CD4-positive, CD25-positive, alpha-beta regulatory T cell (primary cell): Measurements from ENCODE around the gene STX4. TPM values are rescaled to one million over a fixed set of nuclear protein-coding genes. Genes with fewer than 3 reads are reported as not detected.

Experiments used
- ATAC-seq, 2 donors: fragments of 150-1000 bp; cut with Tn5 transposase; one replicate each; pipeline ENCODE4 v1.10.0; 2021; ENCODE audit warnings: low read depth in 2 of 2, moderate number of reproducible peaks in 2 of 2, moderate library complexity in 1 of 2
- DNase-seq, 3 donors: peaks; one replicate each; pipeline versions ENCODE4 v3.0.0 to v3.0.0-alpha.2; 2012 to 2022; ENCODE audit warnings: mixed read lengths in 1 of 3
- H3K27ac ChIP-seq: one replicate; pipeline ENCODE4 v1.7.0; 2013; ENCODE audit warnings: mild to moderate bottlenecking, low read length; ENCODE audit not compliant: insufficient read depth, poor library complexity, severe bottlenecking
- H3K27me3 ChIP-seq: one replicate; pipeline ENCODE4 v1.7.0; 2013; ENCODE audit warnings: low read length; ENCODE audit not compliant: control insufficient read depth, insufficient read depth
- H3K36me3 ChIP-seq: one replicate; pipeline ENCODE4 v1.7.0; 2013; ENCODE audit warnings: mild to moderate bottlenecking, low read length, moderate library complexity; ENCODE audit not compliant: control insufficient read depth, insufficient read depth
- H3K4me1 ChIP-seq: 2 replicates; pipeline ENCODE4 v1.7.0; 2013; ENCODE audit warnings: mild to moderate bottlenecking, low read length; ENCODE audit not compliant: insufficient read depth, control insufficient read depth, poor library complexity, severe bottlenecking
- H3K4me3 ChIP-seq: one replicate; pipeline ENCODE4 v1.7.0; 2013; ENCODE audit warnings: low read depth, mild to moderate bottlenecking, low read length, moderate library complexity
- H3K9me3 ChIP-seq, 2 experiments: 1 replicate in 1 of 2; 2 replicates in 1 of 2; pipeline ENCODE4 v1.7.0; 2013; ENCODE audit warnings: low read length in 2 of 2, mild to moderate bottlenecking in 1 of 2, moderate library complexity in 1 of 2; ENCODE audit not compliant: control insufficient read depth in 2 of 2
- H3K27ac Mint-ChIP-seq, 3 donors: one replicate each; pipeline ENCODE4 v1.8.0; 2020 to 2022; ENCODE audit warnings: mild to moderate bottlenecking in 3 of 3, mixed read lengths in 3 of 3, moderate library complexity in 2 of 3
- H3K27me3 Mint-ChIP-seq: one replicate; pipeline ENCODE4 v1.8.0; 2022; ENCODE audit warnings: mild to moderate bottlenecking, mixed read lengths
- H3K36me3 Mint-ChIP-seq: one replicate; pipeline ENCODE4 v1.8.0; 2020; ENCODE audit warnings: mixed read lengths
- H3K4me1 Mint-ChIP-seq, 4 donors: one replicate each; pipeline ENCODE4 v1.8.0; 2020 to 2022; ENCODE audit warnings: mixed read lengths in 4 of 4, mild to moderate bottlenecking in 1 of 4
- H3K4me3 Mint-ChIP-seq, 4 donors: one replicate each; pipeline ENCODE4 v1.8.0; 2020 to 2022; ENCODE audit warnings: mild to moderate bottlenecking in 4 of 4, mixed read lengths in 4 of 4, moderate library complexity in 3 of 4
- H3K9me3 Mint-ChIP-seq, 7 donors: one replicate each; pipeline ENCODE4 v1.8.0; 2020 to 2022; ENCODE audit warnings: mixed read lengths in 7 of 7, mild to moderate bottlenecking in 3 of 7, moderate library complexity in 2 of 7
- polyA plus RNA-seq, 4 donors: library from polyadenylated mRNA; unstranded; fragments of 300-500 nt; fragmentation: Illumina TruSeq; gene quantifications; one replicate each; pipeline ENCODE4 v1.2.3, GENCODE V29; 2021
- total RNA-seq: library from RNA; stranded (reverse); gene quantifications from one replicate; pipeline ENCODE4 v1.2.3, GENCODE V29; 2022

The STX4 gene
- total and polyA plus RNA-seq, 5 donors from 2014 or later, result 19.1 to 80.7 (median 27.2) TPM

DNA sequence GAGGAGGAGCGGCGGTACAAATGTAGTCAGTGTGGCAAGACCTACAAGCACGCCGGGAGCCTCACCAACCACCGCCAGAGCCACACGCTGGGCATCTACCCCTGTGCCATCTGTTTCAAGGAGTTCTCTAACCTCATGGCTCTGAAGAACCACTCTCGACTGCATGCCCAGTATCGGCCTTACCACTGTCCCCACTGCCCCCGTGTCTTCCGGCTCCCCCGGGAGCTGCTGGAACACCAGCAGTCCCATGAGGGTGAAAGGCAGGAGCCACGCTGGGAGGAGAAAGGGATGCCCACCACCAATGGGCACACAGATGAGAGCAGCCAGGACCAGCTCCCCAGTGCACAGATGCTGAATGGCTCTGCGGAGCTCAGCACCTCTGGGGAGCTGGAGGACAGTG, 43.7 kb downstream of the STX4 start:
- peak overlapping the region in 2 of 4 donors; percentile 31 to 90 for H3K4me3 Mint-ChIP-seq
- Histone ChIP-seq H3K27me3 (no peaks in the 10 kb centered on the region), H3K9me3 (no peaks in the 10 kb centered on the region), H3K4me3 (no peak overlapping the region), H3K36me3 (peaks cover 42% of the 10 kb centered on the region), H3K4me1 (peaks cover 24% of the 10 kb centered on the region), H3K27ac (no peak overlapping the region)
- H3K9me3 Mint-ChIP-seq, result no peaks in the 10 kb centered on the region
- H3K27me3 Mint-ChIP-seq, result peaks cover 4% of the 10 kb centered on the region
- no peak overlapping the region for H3K27ac Mint-ChIP-seq
- H3K4me1 Mint-ChIP-seq, result peaks cover 5 to 56% (median 22%) of the 10 kb centered on the region in 4 donors
- peaks cover 26% of the 10 kb centered on the region for H3K36me3 Mint-ChIP-seq
- ATAC-seq (no peak), DNase-seq (no peak)

DNA sequence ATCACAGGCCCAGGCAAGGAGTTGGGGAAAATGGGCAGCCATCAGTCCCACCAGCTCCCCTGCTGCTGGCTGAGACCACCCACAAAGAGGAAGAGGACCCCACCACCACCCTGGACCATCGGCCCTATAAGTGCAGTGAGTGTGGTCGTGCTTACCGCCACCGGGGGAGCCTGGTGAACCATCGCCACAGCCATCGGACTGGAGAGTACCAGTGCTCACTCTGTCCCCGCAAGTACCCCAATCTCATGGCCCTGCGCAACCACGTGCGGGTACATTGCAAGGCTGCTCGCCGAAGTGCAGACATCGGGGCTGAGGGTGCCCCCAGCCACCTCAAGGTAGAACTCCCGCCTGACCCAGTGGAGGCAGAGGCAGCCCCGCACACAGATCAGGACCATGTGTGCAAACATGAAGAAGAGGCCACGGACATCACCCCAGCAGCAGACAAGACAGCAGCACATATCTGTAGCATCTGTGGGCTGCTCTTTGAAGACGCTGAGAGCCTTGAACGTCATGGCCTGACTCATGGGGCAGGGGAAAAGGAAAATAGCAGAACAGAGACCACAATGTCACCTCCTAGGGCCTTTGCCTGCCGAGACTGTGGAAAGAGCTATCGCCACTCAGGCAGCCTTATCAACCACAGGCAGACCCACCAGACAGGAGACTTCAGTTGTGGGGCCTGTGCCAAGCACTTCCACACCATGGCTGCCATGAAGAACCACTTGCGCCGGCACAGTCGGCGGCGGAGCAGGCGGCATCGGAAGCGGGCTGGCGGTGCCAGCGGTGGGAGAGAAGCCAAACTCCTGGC, 44.4 kb downstream of the STX4 start:
- H3K36me3 Mint-ChIP-seq, result peaks cover 26% of the 10 kb centered on the region
- no peak for DNase-seq
- no peak overlapping the region for H3K4me3 ChIP-seq
- no peak overlapping the region for H3K27ac ChIP-seq
- peaks cover 5 to 52% (median 15%) of the 10 kb centered on the region in 4 donors for H3K4me1 Mint-ChIP-seq
- peaks cover 42% of the 10 kb centered on the region for H3K36me3 ChIP-seq
- H3K4me1 ChIP-seq, result peaks cover 19% of the 10 kb centered on the region
- H3K27me3 Mint-ChIP-seq, result peaks cover 4% of the 10 kb centered on the region
- no peak for ATAC-seq
- H3K9me3 ChIP-seq, result no peaks in the 10 kb centered on the region
- no peak overlapping the region for H3K27ac Mint-ChIP-seq
- no peaks in the 10 kb centered on the region for H3K9me3 Mint-ChIP-seq
- no peaks in the 10 kb centered on the region for H3K27me3 ChIP-seq
- peak overlapping the region in 2 of 4 donors; percentile 15 to 27 for H3K4me3 Mint-ChIP-seq

- no peak for DNase-seq
- Histone ChIP-seq H3K9me3 (no peaks in the 10 kb centered on the region), H3K27me3 (no peaks in the 10 kb centered on the region), H3K36me3 (peaks cover 42% of the 10 kb centered on the region), H3K4me3 (no peak overlapping the region), H3K27ac (no peak overlapping the region), H3K4me1 (peaks cover 18% of the 10 kb centered on the region)
- Mint-ChIP-seq H3K4me1 (peaks cover 5 to 50% (median 14%) of the 10 kb centered on the region in 4 donors), H3K4me3 (peak overlapping the region in 1 of 4 donors; percentile 62), H3K9me3 (no peaks in the 10 kb centered on the region), H3K27me3 (peaks cover 3% of the 10 kb centered on the region), H3K36me3 (peaks cover 29% of the 10 kb centered on the region), H3K27ac (no peak overlapping the region)
- ATAC-seq, result no peak
Observed at GRCh38 chr16:31078597-31079341, 45.4 kb downstream of the STX4 start.

GRCh38 chr16:31079342-31079944, 46.1 kb downstream of the STX4 start:
- no peak overlapping the region for H3K4me3 Mint-ChIP-seq
- H3K27me3 ChIP-seq, result no peaks in the 10 kb centered on the region
- ATAC-seq (no peak), DNase-seq (no peak)
- H3K27ac ChIP-seq, result no peak overlapping the region
- no peaks in the 10 kb centered on the region for H3K9me3 ChIP-seq
- H3K9me3 Mint-ChIP-seq, result no peaks in the 10 kb centered on the region
- H3K4me1 Mint-ChIP-seq, result peaks cover 5 to 48% (median 11%) of the 10 kb centered on the region in 4 donors
- peaks cover 18% of the 10 kb centered on the region for H3K4me1 ChIP-seq
- H3K4me3 ChIP-seq, result no peak overlapping the region
- H3K36me3 Mint-ChIP-seq, result peaks cover 29% of the 10 kb centered on the region
- H3K27ac Mint-ChIP-seq, result peak overlapping the region in 1 of 3 donors; percentile 36
- H3K36me3 ChIP-seq, result peaks cover 42% of the 10 kb centered on the region
- no peaks in the 10 kb centered on the region for H3K27me3 Mint-ChIP-seq

DNA sequence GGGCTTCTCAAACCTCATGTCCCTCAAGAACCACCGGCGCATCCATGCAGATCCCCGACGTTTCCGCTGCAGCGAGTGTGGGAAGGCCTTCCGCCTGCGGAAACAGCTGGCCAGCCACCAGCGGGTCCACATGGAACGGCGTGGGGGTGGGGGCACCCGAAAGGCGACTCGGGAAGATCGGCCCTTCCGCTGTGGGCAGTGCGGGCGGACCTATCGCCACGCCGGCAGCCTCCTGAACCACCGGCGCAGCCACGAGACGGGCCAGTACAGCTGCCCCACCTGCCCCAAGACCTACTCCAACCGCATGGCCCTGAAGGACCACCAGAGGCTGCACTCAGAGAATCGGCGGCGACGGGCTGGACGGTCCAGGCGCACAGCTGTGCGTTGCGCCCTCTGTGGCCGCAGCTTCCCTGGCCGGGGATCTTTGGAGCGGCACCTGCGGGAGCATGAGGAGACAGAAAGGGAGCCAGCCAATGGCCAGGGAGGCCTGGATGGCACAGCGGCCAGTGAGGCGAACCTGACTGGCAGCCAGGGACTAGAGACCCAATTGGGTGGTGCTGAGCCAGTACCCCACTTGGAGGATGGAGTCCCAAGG, 46.8 kb downstream of the STX4 start:
- Histone ChIP-seq H3K4me1 (peaks cover 12% of the 10 kb centered on the region), H3K9me3 (no peaks in the 10 kb centered on the region), H3K27ac (no peak overlapping the region), H3K4me3 (no peak overlapping the region), H3K27me3 (no peaks in the 10 kb centered on the region), H3K36me3 (peaks cover 42% of the 10 kb centered on the region)
- Mint-ChIP-seq H3K4me1 (peaks cover under 1 to 41% (median 4%) of the 10 kb centered on the region in 4 donors), H3K27ac (no peak overlapping the region), H3K4me3 (peak overlapping the region in 1 of 4 donors; percentile 50), H3K36me3 (peaks cover 29% of the 10 kb centered on the region), H3K9me3 (no peaks in the 10 kb centered on the region), H3K27me3 (no peaks in the 10 kb centered on the region)
- DNase-seq, result no peak
- no peak for ATAC-seq

- Histone ChIP-seq H3K36me3 (peaks cover 42% of the 10 kb centered on the region), H3K4me3 (no peak overlapping the region), H3K9me3 (no peaks in the 10 kb centered on the region), H3K27ac (no peak overlapping the region), H3K4me1 (peaks cover 4% of the 10 kb centered on the region), H3K27me3 (no peaks in the 10 kb centered on the region)
- H3K36me3 Mint-ChIP-seq, result peaks cover 29% of the 10 kb centered on the region
- no peaks in the 10 kb centered on the region for H3K9me3 Mint-ChIP-seq
- H3K4me1 Mint-ChIP-seq, result peaks cover 0 to 35% (median 1%) of the 10 kb centered on the region in 4 donors
- H3K27ac Mint-ChIP-seq, result no peak overlapping the region
- ATAC-seq, result no peak
- H3K4me3 Mint-ChIP-seq, result no peak overlapping the region
- DNase-seq, result no peak
- H3K27me3 Mint-ChIP-seq, result no peaks in the 10 kb centered on the region
Observed at GRCh38 chr16:31080756-31081419, 47.5 kb downstream of the STX4 start.
